ENCODE data around the gene NEURL1B.
"Not testable (repeated sequence)": the region's sequence is repeated elsewhere in the genome, so short reads cannot be mapped to it uniquely, and the experiment has no call there.

NEURL1B gene

GRCh38 chr5:172692981-172693380 is 51.9 kb downstream of the NEURL1B start:
- no peak for DNase-seq (ENCODE audit: low read depth in 4 of 4, low spot score in 1 of 4)

- no peak for DNase-seq (ENCODE audit: low read depth in 4 of 4, low spot score in 1 of 4)
These were observed 53.0 kb downstream of the NEURL1B start for GRCh38 chr5:172694061-172694460.

GRCh38 chr5:172694541-172694940 is 53.5 kb downstream of the NEURL1B start:
- no peak for DNase-seq (ENCODE audit: low read depth in 4 of 4, low spot score in 1 of 4)

GRCh38 chr5:172695232-172696054 is 54.4 kb downstream of the NEURL1B start:
- no peak for DNase-seq (ENCODE audit: low read depth in 4 of 4, low spot score in 1 of 4)

GRCh38 chr5:172696171-172696849 is 55.2 kb downstream of the NEURL1B start:
- no peak for DNase-seq (ENCODE audit: low read depth in 4 of 4, low spot score in 1 of 4)

- DNase-seq (ENCODE audit: low read depth in 4 of 4, low spot score in 1 of 4) = peak; percentile 67 to 77 (median 72)
These were observed 56.4 kb downstream of the NEURL1B start for GRCh38 chr5:172697123-172698121.

GRCh38 chr5:172699423-172699822 is 58.4 kb downstream of the NEURL1B start:
- DNase-seq (ENCODE audit: low read depth in 4 of 4, low spot score in 1 of 4) = no peak

- no peak for DNase-seq (ENCODE audit: low read depth in 4 of 4, low spot score in 1 of 4)
These were observed 58.9 kb downstream of the NEURL1B start for GRCh38 chr5:172699999-172700364.

GRCh38 chr5:172700365-172701290 is 59.6 kb downstream of the NEURL1B start:
- no peak for DNase-seq (ENCODE audit: low read depth in 4 of 4, low spot score in 1 of 4)

GRCh38 chr5:172701291-172701656 is 60.2 kb downstream of the NEURL1B start:
- no peak for DNase-seq (ENCODE audit: low read depth in 4 of 4, low spot score in 1 of 4)

GRCh38 chr5:172703952-172704351 is 62.9 kb downstream of the NEURL1B start:
- no peak for DNase-seq (ENCODE audit: low read depth in 4 of 4, low spot score in 1 of 4)

- no peak for DNase-seq (ENCODE audit: low read depth in 4 of 4, low spot score in 1 of 4)
These were observed 64.6 kb downstream of the NEURL1B start for GRCh38 chr5:172705576-172706084.

- DNase-seq (ENCODE audit: low read depth in 4 of 4, low spot score in 1 of 4) = no peak
These were observed 65.7 kb downstream of the NEURL1B start for GRCh38 chr5:172706796-172707195.

- DNase-seq (ENCODE audit: low read depth in 4 of 4, low spot score in 1 of 4) = no peak
These were observed 66.5 kb downstream of the NEURL1B start for GRCh38 chr5:172707285-172708182.

GRCh38 chr5:172708183-172708505 is 67.1 kb downstream of the NEURL1B start:
- DNase-seq (ENCODE audit: low read depth in 4 of 4, low spot score in 1 of 4) = no peak

- no peak for DNase-seq (ENCODE audit: low read depth in 4 of 4, low spot score in 1 of 4)
These were observed 69.6 kb downstream of the NEURL1B start for GRCh38 chr5:172710676-172711075.

GRCh38 chr5:172711321-172711861 is 70.3 kb downstream of the NEURL1B start:
- not testable (repeated sequence) for DNase-seq (ENCODE audit: low read depth in 4 of 4, low spot score in 1 of 4)

- DNase-seq (ENCODE audit: low read depth in 4 of 4, low spot score in 1 of 4) = no peak
These were observed 71.5 kb downstream of the NEURL1B start for GRCh38 chr5:172712610-172713009.

All from stimulated activated CD4-positive, alpha-beta T cell treated with anti-CD3 and anti-CD28 coated beads, Interleukin-1b, Interleukin-23, amount 100 ng/mL, for 24 hours (primary cell).